HG03432 (cell line): ENCODE measurements around the gene SPECC1.
A peak's percentile ranks its signal among the peaks of the same experiment; 100 is the strongest.

Experiments
- ATAC-seq: cut with Tn5 transposase; IDR thresholded peaks from one replicate; pipeline ENCODE4 v1.9.1; 2021; ENCODE audit warnings: mild to moderate bottlenecking, moderate library complexity; ENCODE audit not compliant: unreplicated experiment

SPECC1 gene

GRCh38 chr17:20200865-20201458, 191.8 kb downstream of the SPECC1 start:
- no peak for ATAC-seq

- ATAC-seq: no peak
These were observed 193.0 kb downstream of the SPECC1 start for GRCh38 chr17:20202141-20202621.

- no peak for ATAC-seq
These were observed 193.9 kb downstream of the SPECC1 start for GRCh38 chr17:20203018-20203417.

GRCh38 chr17:20203761-20204263, 194.7 kb downstream of the SPECC1 start:
- ATAC-seq: peak; percentile 75

GRCh38 chr17:20205609-20206008, 196.4 kb downstream of the SPECC1 start:
- ATAC-seq: no peak

- no peak for ATAC-seq
These were observed 196.9 kb downstream of the SPECC1 start for GRCh38 chr17:20206068-20206467.

GRCh38 chr17:20206591-20206990, 197.4 kb downstream of the SPECC1 start:
- no peak for ATAC-seq

- no peak for ATAC-seq
These were observed 198.3 kb downstream of the SPECC1 start for GRCh38 chr17:20207262-20207985.

GRCh38 chr17:20208717-20209116, 199.6 kb downstream of the SPECC1 start:
- ATAC-seq: no peak

GRCh38 chr17:20210180-20210579, 201.0 kb downstream of the SPECC1 start:
- ATAC-seq: no peak

- ATAC-seq: no peak
These were observed 201.5 kb downstream of the SPECC1 start for GRCh38 chr17:20210614-20211013.

GRCh38 chr17:20211246-20211645, 202.1 kb downstream of the SPECC1 start:
- no peak for ATAC-seq

GRCh38 chr17:20213449-20213848, 204.3 kb downstream of the SPECC1 start:
- ATAC-seq: no peak

GRCh38 chr17:20214794-20215193, 205.6 kb downstream of the SPECC1 start:
- ATAC-seq: no peak

- no peak for ATAC-seq
These were observed 207.1 kb downstream of the SPECC1 start for GRCh38 chr17:20216154-20216815.

- ATAC-seq: no peak
These were observed 207.7 kb downstream of the SPECC1 start for GRCh38 chr17:20216853-20217252.

- no peak for ATAC-seq
These were observed 208.5 kb downstream of the SPECC1 start for GRCh38 chr17:20217677-20218076.

GRCh38 chr17:20218272-20218671, 209.1 kb downstream of the SPECC1 start:
- ATAC-seq: no peak

GRCh38 chr17:20223808-20224328, 214.7 kb downstream of the SPECC1 start:
- ATAC-seq: no peak

GRCh38 chr17:20224379-20224778, 215.2 kb downstream of the SPECC1 start:
- no peak for ATAC-seq
